Measurements from ENCODE around the gene CHRM3.

- TF ChIP-seq CTCF (IDR thresholded peaks at IDR 0.05) (no peak), POLR2A (IDR thresholded peaks at IDR 0.05) (no peak), POLR2AphosphoS5 (IDR thresholded peaks at IDR 0.05) (no peak), EP300 (IDR thresholded peaks at IDR 0.05) (no peak)
Observed at GRCh38 chr1:239367196-239367810, 19.1 kb upstream of the CHRM3 start.

Measured in gastroesophageal sphincter (tissue), 3 donors.